ENCODE measurements around the gene AMFR.

AMFR gene

DNA sequence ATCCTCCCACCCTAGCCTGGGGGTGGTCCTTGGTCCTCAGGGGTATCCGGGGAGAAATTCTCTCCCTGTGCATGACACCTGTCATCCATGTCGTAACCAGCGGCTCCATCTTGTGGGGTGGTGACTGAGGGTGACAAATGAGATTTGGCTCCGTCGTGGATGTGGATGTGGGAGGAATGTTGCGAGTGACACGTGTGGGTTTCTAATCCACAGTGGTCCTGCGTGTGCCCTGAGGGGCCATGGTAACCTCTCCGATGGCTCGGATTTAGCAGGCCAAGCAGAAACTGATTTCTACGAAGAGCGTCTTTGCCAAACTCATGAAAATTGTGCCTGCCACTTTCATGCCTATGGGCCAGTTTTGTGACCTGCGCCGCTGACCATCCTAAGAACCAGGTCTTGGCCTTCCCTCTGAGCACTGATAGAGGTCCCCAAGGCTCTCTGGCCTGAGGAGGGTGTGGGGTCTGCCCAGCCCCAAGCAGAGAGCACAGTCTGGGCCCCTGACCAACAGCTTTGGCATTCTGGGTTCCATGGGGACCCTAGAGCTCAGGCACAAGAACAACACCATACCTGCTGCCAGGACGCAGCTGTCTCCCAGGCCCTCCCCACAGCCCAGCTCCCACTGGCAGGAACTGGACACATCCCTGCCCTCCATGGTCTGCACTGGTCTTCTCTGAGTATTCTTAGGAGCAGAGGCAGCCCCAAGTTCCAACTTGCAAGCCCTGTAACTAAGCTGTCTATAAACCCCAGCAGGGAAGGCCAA lies 79.0 kb downstream of the AMFR start:
- DNase-seq = no peak

DNA sequence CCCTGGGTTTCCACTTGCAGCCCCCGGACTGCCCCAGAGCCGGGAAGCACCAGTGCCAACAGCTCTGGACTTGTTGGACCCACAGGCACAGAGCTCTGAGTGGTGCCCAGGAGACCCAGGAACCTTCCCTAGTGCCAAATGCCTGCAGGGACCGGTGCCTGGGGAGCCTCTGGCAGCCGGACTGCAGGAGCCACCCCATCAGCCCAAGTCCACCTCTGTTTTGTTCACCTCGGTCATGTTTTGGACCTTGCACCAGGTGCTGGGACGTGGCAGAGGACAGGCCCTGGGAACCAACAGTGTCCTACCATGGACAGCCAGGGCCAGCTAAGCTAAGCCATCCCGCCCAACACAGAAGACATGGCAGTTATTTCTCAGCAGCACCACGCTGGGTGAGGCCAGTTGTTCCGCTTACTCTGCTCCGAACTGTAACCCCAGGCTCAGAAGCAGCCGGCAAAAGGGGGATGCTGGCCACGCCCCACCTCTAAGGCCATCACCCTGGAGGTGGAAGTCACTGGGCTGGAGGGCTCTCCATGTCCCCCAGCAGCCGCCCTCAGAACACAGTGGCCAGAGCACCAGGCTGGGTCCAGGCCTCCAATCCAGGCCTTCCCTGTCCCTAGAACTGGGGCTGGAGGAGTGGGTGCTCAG lies 79.8 kb downstream of the AMFR start:
- no peak for DNase-seq

DNA sequence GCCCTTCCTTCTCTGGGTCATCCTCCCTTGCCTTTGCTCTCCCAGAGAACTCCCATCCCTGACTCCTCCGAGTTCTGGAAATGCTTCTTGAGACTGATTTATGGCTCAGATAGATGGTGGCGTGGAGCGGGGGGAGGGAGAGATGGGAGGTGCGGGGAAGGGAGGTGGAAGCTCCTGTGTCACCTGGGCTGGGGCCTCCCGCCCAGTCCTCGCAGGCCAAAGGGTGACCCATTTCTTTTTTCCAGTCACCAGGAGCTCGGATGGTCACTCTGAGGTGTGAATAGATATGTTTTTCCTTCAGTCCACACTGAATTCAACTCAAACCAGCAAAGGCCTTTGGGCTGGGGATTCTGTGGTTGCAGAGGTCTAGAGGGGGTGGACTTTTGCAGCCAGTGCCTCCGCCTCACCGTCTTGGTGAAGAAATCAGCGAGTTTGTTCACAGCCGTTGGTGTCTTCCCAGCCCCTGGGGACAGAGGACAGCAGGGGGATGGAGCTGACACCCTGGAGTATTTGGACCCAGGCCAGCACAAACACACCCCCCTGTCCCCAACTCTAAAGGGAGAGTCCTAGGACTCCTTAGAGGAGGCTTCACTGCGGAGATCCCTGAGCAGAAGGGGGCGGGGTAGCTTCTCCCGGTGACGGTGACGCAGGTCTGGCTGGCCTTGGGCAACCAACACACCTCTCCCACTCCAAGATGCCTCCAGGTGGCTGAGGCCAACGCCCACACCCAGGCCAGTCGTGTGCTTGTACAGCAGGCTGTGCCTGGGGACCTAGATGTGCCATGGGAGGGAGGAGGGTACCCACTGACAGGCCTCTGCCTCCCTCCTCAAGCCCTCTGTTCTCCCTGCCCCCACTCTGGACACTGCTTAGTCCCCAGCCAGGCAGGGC lies 80.6 kb downstream of the AMFR start:
- DNase-seq = no peak

DNA sequence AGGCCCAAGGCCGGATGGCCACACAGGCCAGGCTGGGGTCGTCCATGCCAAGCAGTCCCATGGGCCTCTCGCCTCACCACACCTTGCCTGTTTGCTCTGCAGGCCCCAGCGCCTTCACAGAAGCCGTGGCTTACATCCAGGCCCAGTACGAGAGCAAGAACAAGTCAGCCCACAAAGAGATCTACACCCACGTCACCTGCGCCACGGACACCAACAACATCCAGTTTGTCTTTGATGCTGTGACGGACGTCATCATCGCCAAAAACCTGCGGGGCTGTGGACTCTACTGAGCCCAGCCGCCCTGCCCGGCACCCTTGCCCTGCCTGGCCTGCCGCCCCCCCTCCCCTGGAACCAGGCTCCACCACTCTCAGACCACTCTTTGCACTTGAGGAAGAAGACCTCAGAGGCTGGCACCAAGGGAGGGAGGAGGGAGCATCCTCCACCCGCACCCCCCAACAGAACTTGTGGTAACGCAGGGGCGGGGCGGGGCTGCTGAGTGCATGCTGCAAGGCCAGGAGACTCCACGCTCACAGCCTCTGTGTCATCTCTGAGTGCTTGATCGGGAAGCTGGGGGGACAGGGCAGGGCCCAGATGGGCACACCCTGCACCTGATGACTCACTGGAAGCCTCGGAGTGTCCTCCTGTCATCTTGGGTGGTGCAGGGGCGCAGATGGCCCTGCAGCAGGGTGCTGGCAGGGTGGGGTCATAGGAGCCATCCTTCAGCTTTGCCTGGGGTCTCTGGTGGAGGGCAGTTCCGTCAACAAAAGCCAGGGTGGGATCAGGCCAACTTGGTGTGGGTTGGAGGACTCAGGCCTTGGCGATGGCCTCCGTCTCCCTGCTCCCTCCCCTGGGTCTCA lies 81.5 kb downstream of the AMFR start:
- no peak for DNase-seq

DNA sequence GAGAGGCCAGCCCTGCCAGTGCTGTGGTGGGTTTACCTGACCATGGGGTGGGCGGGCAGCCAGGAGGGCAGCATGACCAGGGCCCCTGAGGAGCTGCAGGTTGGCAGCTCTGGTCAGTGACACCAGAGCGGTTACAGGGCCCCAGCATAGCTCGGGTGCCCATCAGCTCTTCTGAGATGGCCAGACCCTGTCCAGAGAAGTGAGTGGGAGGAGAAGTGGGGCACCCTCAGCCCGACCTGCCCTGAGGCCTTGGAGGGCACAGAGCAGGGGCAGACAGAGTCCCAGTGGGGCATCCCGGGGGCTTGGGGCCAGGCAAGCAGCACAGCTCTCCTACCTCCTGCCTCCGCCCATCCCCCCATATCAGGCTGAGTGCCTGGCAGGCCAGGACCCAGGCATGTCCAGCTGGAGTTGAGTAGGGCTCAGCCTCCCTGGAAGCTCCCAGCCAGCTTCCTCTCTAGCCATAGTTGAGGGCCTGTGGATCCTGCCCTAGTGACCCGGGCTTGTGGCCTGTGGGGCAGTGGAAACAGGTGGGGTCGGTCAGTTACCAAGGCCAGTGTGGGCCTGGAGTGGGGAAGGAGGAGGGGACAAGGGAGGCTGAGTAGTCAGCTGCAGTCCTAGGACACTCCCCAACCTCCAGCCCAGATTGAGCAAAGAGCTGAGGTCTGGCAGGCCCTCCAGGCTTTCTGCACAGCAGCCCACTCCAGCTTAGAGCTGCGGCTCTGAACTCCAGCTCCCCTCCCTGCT lies 83.5 kb downstream of the AMFR start:
- DNase-seq = no peak

DNA sequence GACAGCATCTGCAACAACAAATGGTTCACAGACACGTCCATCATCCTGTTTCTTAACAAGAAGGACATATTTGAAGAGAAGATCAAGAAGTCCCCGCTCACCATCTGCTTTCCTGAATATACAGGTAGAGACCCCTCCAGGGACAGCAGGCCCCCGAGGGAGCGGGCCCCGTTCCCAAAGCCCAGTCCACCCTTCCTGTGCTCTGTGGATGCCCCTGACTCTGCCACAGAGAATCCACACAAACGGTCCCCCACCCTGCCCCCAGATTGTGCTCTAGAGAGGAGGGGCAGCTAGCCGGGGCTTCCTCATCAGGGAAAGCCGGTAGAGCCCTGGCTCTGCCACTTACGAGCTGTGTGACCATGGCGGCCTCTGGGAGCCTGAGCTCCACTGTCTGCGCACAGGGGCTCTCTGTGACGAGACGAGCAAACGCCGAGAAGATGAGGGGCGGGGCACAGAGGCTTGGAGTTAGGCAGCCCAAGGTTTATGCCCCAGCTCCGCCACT lies 84.4 kb downstream of the AMFR start:
- DNase-seq = no peak

DNA sequence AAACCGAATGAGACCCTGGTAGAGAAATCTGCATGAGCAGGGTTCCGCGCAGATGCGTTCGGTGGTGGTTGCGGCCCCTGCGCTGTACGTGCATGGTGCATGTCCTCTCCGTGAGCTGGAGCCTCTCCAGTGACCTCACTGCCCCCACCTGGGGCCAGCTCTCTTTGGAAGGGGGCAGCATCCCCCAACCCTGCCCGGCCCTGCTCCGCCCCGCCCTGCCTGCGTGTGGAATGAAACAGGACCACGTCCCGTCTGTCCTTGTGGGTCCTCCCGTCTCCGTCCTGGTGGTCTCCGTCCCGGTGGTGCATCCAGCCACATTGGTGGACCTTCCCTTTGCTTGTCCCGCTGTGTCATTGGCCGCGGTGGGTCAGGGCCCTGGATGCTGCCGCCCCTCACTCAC lies 84.9 kb downstream of the AMFR start:
- no peak for DNase-seq

DNA sequence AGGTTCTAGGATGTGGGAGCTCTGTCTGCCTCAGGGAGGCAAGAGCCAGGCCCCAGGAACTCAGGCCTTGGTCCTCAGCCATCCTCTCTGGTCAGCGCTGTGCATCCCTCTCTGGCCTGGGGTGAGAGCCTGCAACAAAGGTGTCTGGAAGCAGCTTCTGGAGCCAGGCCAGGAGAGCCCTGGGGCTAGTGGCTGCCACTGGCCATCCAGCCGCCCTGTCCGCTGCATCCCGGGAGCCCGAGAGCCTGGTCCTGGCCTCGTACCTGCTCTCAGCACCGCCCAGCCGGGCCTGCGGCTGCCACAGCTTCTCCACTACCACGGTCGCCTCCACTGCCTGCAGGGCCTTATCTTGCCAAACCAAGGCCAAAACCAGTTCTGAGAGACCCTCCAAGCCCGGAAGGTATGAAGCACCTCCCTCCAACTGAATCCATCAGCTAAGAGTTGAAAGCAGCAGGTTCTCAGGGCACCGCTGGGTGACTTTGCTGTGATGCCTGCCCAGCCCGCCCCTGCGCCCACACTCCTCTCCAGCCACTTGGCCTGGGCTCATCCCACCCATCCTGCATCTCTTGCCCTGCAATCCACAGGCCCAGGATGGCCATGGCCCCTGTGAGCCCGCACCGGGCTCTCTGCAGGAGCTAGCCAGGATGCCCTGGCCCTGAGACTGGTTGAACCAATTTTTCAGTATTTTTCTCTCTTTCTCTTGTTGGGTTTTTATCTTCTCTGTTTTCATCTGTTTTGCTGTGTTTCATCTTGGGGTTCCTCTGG lies 85.7 kb downstream of the AMFR start:
- no peak for DNase-seq

DNA sequence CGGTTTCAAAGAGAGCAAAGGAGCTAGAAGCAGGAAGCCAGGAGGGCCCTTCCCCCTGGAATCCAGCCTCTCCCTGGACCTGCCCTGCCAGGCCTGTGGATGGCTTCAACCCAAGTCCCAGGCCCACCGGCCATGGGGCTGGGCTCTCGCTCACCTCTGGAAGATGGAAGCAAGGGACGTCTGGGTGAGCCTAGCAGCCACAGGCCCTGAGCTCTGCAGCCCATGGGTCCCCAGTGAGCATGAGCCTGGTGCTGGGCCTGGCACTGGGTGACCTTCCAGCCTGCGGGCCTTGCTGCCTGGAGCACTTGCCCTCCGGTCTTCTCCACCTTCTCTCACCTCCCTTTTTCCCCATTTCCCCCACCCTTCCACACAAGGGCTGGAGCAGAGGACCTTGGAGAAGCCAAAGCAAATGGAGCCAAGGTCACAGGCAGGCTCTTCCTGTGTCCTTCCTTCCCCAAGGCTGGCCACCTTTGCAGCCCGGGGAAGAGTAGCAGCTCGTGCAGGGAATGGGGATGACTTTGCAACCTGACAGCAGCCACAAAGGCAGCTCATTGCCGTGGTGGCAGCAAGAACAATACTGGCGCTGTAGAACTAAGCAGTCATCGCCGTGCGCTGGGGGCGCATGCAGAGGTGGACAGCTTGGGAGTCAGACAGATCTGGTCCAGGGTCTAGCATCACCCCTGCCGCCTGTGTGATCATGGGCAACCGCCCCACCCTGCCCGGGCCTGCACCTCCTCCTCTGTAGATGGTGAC lies 86.6 kb downstream of the AMFR start:
- no peak for DNase-seq

DNA sequence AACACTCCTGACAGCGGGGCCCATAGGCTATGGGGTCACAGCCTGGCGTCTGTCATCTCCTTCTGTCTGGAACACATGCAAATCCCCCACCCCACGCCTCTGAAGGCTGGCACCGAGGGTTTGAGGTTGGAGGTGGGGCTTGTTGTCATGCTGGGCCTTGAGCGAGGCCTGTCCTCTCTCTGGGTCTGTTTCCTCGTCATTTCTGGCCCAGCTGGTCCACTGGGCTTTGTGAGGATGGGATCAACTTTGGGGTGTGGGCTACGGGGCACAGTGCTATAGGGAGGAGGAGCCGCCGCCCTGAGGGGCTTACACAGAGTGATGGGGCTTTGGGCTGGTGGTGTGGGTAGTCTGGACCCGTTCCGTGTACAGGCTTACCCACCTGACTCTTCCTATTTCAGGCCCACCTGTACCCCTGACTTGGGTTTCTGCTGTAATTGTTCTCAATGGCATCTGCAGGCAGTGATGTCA lies 87.5 kb downstream of the AMFR start:
- no peak for DNase-seq

DNA sequence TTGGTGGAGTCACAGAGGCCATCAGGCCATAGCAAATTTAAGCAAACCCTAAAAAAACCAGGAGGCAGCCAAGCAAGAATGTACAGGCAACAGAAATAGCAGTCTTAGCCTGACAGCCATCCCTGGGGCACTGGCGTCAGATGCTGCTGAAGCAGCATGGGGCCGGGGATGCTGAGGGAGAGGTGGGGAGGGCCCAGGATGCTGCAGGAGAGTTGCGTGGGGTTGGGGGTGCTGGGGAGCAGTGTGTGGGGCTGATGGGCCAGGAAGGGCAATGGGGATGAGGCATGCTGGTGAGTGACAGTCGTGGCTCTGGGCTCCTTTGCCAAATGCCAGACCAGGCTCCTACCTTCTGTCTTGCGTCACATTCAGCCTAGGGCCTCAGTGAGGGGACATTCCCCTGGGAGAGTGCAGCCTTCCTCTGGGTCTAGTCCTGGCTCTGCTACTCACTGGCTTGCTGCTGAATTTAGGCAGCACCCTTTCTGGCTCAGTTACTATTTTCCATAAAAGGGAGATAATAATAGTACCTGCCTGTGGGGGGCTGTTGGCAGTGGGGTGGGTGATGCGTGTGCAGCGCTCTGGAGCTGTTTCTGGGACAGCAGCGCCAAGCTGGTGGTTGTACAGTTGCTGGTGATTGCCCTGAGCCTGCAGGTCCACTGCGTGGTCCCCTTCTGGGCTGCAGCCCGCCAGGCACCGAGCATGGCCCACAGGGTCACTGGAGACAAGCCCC lies 88.1 kb downstream of the AMFR start:
- no peak for DNase-seq

DNA sequence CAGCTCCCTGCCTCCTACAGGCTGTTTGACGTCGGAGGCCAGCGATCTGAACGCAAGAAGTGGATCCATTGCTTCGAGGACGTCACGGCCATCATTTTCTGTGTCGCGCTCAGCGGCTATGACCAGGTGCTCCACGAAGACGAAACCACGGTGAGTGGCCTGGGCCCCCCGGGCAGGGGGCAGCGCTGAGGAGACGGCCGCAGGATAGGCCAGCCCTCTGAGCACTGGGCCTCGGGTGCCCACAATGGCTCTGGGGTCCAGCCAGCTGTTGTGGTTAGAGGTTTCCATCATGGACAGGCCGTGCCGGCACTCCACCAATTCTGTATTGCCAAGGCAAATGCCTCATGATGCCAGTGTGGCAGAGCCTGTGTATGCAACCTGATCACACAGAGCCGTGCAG lies 88.6 kb downstream of the AMFR start:
- no peak for DNase-seq

DNA sequence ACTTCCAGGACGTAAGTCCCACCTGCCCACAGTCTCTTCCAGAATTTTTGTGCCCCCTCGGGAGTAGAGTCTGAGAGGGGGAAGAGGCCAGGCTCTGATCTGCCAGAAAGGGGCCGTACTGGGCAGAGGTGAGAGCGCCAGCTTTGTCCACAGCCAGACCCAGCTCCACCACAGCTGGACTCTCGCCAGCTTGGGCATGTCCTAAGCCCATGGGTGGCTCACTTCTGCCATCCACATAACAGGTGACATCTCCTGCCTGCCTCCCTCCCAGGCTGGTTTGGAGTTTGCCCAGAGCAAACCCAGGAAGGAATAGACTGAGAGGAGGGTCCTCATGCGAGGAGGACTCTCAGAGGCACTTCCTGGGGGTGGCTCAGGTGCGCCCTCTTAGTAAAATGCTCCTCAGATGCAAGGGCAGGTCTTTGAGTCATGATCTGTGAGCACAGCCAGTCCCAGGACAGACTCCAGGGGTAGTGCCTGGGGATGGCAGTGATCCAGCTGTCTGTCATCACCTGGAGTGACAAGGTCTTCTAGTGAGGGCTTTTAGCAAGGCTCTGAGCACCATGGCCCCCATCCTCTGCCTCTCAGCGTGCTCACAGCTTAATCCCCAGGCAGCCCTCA lies 89.2 kb downstream of the AMFR start:
- no peak for DNase-seq

DNA sequence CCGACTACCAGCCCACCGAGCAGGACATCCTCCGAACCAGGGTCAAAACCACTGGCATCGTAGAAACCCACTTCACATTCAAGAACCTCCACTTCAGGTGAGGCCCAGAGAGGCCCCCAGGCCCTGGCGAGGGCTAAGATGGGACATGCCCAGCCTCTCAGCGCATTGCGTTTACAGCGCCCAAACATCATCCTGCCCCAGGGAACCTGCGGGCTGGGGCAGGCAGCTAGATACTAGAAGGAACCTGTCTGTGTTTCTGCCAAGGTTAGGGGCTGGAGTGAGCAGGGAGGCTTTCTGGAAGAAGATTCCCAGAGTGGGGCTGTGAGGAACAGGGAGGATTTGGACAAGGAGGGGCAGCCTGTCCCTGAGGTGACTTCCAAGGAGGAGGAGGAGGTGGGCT lies 90.6 kb downstream of the AMFR start:
- DNase-seq = no peak

DNA sequence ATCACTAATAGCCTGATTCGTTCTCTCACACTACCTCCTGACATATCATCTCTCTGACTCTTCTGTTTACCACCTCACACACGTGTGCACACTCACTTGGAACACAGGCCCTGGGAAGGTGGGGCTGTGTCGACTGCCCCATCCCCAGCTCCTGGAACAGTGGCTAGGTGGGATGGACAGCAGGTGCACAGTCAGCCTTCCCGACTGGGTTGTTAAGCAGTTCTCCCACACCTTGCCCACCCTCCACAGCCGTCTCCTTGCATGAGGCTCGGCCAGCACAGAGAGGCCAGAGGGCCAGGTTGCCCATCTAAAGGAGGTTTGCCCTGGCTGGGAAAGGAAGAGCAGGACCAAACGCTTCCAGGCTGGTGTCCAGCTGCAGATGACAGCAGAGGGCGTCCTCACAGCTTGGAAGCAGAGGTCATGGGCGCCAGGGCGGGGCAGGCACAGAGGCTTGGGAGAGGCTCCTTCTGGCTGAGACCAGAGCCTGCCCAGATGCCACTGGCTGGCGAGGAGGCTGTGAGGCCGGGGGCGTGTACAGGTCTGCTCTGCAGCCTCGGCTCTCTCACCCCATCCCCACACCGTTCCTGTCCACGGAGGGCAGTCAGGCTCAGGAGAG lies 92.8 kb downstream of the AMFR start:
- peak in 2 of 3 donors; percentile 10 to 40 for DNase-seq

DNA sequence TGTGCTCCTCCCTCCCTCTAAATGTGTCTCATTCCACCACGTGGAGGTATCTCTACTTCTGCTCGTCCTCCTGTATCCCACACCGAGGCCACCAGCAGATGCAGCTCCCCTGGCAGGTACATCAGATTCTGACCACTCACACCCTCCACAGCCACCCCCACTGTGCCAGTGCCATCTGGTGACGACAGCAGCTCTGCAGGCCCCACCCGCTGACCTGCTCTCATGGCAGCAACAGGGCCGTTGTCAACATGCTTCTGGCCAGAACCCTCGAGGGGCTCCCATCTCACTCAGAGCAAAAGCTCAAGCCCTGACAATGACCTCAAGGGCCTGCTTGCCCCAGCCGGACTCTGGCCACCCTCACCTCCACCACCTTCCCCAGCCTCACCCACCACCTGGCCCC lies 93.4 kb downstream of the AMFR start:
- no peak for DNase-seq

DNA sequence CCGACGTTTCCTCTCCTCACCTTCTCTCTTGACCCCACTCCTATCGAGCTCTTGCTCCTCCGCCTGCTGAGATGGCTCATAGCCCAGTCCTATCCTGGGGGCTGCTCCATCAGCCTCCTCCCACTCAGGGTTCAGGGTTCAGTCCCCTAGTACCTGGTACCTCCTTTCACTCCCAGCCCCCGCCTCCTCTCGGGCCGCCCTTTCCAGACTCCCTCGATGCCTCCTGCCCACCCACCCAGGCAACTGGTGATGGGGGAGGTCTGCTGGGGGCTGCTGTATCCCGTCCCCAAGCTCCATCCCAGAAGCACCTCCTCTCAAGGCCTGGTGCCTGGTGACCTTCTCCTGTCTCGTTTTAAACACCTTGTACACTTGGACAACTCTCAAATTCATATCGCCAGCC lies 93.9 kb downstream of the AMFR start:
- no peak for DNase-seq

DNA sequence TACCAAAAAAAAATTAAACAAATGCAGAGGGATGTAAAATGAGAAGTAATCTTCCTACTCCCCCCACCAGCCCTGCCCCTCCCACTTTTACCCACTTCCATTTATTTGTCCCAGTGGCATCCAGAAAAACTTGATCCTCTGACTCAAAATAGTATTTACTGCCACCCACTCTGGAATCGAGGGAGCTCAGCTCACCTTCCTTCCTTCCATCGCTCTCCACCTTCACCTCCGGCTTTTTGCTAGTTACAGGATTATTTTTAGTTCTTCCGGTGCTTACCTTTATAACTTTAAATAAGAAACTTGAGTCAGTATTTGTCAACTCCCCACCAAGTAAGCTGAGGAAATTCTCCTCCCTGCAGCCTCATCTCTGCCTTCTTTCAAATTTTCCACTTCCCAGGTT lies 94.9 kb downstream of the AMFR start:
- no peak for DNase-seq

DNA sequence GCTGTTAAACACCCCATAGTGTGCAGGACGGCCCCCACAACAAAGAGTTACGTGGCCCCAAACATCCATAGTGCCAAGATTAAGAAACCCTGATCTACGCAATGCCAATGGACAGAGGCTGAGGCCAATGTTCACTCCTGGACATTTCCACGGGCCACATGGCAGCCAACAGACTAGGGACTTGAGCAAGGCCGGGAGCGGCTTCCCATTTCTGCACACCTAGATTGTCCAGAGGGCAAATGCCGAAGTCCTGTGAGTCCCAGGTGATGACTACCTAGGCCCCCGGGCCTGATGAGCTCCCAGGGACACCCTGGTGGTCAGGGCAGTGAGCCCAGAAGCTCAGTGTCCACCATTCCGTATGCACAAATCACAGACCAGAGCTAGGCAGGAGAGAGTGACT lies 95.5 kb downstream of the AMFR start:
- no peak for DNase-seq
